GM12875 (cell line): Measurements from ENCODE around the gene PLK1.

Experiments
- H3K4me3 ChIP-seq: one replicate; pipeline ENCODE4 v1.5.1; 2011; ENCODE audit warnings: low read depth, low read length, control low read depth
- TF ChIP-seq, protein P1 (sequence below): IDR thresholded peaks from 2 replicates; pipeline ENCODE4 v1.5.1; 2011; ENCODE audit warnings: low read depth, mild to moderate bottlenecking, control low read depth, inconsistent platforms, low read length, moderate library complexity, borderline replicate concordance; ENCODE audit not compliant: insufficient read depth

The PLK1 gene

DNA sequence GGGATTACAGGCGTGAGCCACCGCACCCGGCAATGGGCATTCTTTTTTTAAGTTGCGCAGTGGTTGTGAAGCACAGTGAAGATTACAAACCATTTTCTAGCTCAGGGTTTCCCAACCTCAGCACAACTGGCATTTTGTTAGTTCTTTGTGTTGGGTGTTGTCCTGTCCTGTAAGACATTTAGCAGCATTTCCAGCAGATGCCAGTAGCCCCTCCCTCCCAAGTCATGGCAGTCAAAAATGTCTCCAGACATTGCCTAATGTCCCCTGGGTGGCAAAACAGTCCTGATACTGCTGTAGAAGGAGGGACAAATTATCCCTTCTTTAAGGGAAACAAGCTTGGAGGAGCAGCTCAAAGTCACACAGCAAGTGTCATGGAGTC, 15.6 kb downstream of the PLK1 start:
- TF ChIP-seq, protein P1, sequence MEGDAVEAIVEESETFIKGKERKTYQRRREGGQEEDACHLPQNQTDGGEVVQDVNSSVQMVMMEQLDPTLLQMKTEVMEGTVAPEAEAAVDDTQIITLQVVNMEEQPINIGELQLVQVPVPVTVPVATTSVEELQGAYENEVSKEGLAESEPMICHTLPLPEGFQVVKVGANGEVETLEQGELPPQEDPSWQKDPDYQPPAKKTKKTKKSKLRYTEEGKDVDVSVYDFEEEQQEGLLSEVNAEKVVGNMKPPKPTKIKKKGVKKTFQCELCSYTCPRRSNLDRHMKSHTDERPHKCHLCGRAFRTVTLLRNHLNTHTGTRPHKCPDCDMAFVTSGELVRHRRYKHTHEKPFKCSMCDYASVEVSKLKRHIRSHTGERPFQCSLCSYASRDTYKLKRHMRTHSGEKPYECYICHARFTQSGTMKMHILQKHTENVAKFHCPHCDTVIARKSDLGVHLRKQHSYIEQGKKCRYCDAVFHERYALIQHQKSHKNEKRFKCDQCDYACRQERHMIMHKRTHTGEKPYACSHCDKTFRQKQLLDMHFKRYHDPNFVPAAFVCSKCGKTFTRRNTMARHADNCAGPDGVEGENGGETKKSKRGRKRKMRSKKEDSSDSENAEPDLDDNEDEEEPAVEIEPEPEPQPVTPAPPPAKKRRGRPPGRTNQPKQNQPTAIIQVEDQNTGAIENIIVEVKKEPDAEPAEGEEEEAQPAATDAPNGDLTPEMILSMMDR = no peak
- no peak overlapping the region for H3K4me3 ChIP-seq

DNA sequence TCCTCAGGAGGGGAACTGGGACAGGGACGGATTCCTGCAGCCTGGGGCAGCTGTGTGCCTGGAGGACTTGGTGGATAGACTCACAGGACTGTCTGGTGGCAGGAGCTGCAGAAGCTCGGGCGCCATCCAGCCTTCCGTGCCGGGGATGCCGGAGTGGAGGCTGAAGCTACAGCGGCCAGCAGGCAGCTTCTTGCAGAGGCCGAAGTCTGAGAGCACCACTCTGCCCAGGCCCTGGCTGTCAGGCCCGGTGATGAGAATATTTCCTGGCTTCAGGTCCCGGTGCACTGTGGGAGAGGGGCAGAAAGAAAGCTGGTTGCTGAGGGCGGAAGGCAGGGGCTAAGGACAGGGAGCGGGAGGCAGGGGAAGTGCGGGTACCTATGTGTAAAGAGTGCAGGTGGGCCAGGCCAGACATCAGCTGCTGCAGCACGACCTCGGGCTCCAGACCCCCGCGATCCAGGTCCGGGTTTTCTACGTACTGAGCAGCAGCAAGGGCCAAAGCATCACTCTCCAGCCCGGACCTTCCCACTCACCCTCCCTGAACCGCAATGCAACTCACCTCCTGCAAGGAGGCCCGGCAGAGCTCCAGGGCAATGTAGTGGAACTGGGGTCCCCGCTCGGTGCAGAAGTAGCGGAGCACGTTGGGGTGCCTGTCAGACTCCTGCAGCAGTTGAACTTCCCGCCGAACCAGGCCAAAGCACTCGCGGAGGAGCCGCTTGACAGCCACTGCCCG, 16.1 kb downstream of the PLK1 start:
- TF ChIP-seq, protein P1 = no peak
- H3K4me3 ChIP-seq = no peak overlapping the region

DNA sequence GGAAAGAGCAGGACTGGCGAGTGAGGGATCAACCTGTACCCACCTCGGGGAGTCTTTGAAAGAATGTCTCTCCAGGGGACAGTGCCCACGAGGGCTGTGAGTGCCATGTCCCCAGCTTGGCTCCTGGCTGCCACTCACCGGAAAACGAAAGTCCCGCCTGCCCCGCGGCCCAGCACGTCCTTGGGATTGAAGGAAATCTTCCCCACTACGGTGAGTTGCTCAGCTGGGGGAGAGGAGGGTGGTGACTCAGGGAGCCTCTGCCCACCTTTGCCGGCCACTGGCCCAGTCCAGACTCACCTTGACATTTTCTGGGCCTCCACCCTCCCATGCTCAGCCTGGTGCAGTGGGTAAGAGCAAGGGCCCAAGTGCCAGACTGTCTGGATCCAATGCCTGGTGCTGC, 17.1 kb downstream of the PLK1 start:
- H3K4me3 ChIP-seq = no peak overlapping the region
- TF ChIP-seq, protein P1 = no peak

- no peak overlapping the region for H3K4me3 ChIP-seq
- TF ChIP-seq, protein P1 = no peak
Measured at GRCh38 chr16:23699100-23699499, 20.4 kb downstream of the PLK1 start.

- H3K4me3 ChIP-seq = no peak overlapping the region
- TF ChIP-seq, protein P1 = no peak
Measured at GRCh38 chr16:23700093-23700492, 21.4 kb downstream of the PLK1 start.

DNA sequence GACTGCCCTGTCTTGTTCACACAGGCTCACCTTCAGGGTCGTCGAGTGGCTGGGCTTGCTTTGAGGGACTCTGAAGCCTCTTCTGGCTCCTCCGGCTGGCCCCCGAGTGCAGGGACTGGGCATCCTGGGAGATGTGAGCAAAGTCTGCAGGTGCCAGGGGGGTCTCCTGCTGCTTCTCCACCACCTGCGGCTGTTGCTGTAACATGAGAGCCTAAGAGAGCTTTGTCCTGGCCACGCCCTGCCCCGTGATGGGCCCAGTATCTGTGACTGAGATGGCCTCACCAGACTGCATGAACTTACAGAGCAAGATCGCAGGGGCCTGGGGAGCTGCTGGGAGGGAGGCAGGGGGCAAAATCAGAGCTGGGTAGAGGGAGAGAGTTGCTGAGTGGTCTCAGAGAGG, 21.8 kb downstream of the PLK1 start:
- TF ChIP-seq, protein P1 = no peak
- H3K4me3 ChIP-seq = no peak overlapping the region

DNA sequence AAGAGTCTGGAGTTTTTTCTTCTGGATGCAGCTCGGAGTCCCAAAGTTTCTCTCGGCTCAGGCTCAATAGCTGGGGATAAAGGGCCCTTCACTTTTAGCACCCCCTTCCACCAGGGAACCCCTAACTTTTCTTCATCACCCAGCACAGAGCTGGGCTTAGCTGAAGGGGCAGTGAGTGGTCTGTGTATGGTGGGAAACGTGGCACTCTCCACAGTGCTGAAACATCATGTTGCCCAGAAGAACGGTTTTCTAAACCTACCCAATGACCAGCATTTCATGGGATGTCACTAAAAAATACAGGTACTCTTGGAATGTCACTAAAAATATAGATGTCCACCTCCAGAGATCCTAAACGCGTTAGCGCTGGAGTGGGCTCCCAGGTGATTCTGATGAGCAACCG, 22.4 kb downstream of the PLK1 start:
- TF ChIP-seq, protein P1 = no peak
- H3K4me3 ChIP-seq = no peak overlapping the region
